HS-27A (cell line): ENCODE data around the gene C6orf120.
A peak's percentile ranks its signal among the peaks of the same experiment; 100 is the strongest.

Source experiments
- DNase-seq: peaks from one replicate; pipeline ENCODE4 v3.0.0-alpha.2; 2012; ENCODE audit warnings: low read depth, missing footprints

The C6orf120 gene

DNA sequence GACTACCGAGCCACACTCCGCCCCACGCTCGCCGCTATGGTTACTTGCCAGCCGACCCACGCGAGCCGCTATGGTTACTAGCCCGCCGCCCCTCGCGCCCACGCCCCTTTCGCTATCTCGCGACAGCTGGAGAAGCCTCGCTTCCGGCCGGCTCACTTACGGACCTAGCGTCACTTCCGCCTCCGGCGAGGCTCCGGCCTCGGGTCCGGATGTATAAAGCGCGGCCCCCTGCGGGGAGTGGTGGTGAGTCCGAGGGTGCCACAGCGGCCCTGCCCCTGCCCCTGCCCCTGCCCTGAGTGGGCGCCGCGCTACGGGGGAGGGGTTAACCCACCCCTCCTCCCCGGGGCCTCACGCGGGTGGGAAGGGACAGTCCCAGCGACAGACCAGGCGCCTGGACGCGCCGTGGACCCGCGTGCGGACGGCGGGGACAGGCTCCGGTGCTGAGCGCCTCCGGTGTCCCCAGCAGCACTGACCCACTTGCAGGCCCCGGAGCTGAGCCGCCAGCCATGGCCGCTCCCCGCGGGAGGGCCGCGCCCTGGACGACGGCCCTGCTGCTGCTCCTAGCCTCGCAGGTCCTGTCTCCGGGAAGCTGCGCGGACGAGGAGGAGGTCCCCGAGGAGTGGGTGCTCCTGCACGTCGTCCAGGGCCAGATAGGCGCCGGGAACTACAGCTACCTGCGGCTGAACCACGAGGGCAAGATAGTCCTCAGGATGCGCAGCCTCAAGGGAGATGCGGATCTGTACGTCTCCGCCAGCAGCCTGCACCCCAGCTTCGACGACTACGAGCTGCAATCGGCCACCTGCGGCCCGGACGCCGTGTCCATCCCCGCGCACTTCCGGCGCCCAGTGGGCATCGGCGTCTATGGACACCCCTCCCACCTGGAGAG is at the start of gene C6orf120, which contains the start of gene WDR27:
C6orf120 (plus strand) TSS at position 173 of the 886 bp plus-strand sequence; CDS start at position 507, 334 bp downstream.
WDR27 (minus strand) TSS at position 76 of the 886 bp plus-strand sequence. CDS start 13,024 bp downstream, outside the sequence.
- DNase-seq = peak; percentile 90

DNA sequence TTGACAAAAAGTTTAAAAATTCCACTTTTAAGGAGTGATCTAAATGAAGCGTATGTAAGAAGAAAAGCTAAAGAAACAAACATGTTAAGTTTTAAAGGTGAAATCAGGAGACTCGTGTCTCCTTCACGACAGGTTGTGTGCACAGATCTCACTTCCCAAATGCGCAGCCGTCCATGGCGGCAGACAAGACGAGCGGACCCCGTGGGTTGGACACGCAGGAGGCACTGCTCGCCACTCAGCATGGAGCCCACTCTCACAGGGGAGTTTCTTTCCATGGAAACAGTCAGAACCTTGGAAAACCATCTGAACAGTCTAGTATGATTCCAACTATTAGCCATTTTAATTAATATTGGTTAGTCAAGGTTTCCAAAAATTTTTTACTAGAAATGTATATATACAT is 49.0 kb upstream of the C6orf120 start:
- no peak for DNase-seq

GRCh38 chr6:169653691-169654090 is 48.2 kb upstream of the C6orf120 start:
- DNase-seq = no peak

GRCh38 chr6:169654598-169655391 is 47.1 kb upstream of the C6orf120 start:
- peak; percentile 26 for DNase-seq

- DNase-seq = no peak
Measured at GRCh38 chr6:169656546-169657283, 45.2 kb upstream of the C6orf120 start.

- no peak for DNase-seq
Measured at GRCh38 chr6:169657284-169657610, 44.7 kb upstream of the C6orf120 start.

DNA sequence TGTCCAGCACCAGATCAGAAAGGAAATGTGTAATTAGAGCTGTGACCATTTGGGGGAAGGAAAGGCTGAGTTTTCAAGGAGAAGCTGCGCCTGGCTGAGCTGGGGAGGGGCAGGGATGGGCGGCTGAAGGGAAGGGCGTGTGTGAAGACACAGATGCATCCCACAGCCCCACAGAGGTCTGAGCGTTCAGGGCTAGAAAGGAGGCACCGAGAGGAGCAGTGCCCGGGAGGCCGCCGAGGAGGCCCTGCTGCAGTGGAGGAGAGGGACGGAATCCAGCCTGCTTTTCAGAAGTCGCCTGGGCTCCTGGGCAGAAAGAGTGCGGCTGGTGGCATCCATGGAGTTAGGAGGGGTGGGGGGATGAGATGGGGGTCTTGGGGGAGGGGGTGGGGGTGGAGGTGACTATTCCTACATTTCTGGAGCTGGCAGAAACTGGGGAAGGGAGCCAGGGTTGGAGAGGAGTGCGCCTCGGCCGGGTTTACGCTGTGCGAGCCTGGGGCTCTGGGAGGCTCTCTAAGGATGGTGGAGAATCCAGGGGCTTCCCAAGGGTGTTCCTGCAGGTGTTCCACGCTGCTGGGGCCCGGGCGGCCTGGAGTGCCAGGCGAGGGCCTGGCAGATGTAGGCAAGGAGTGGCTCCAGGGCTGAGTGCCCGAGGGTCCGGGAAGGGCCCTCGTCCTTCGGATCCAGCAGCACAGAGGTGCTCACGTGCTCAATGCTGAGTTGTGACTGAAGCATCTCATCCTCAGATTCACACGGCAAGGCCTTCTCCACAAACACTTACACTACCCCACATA is 41.9 kb upstream of the C6orf120 start:
- DNase-seq = no peak

DNA sequence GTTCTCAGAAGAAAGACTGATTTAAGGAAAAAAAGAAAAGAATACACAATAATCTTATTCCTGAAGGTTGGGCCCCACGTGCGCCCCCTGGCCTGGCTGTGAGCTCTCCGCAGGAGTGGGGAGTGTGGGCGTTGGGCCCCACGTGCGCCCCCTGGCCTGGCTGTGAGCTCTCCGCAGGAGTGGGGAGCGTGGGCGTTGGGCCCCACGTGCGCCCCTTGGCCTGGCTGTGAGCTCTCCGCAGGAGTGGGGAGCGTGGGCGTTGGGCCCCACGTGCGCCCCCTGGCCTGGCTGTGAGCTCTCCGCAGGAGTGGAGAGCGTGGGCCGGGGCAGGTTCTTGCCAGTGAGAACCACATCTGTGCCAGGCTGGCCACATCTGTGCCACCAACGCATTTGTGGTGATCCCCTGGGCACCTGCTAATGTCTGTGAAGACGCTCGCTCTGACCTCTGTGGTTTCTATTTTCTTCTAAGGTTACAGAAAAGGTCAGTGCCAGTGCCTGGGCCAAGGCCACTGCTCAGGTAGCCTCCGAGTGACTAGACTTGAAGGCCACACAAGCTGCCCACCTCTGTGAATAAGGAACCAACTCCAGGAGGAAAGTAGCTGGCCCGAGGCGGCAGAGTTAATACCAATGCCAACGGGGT is 41.1 kb upstream of the C6orf120 start:
- DNase-seq = no peak

DNA sequence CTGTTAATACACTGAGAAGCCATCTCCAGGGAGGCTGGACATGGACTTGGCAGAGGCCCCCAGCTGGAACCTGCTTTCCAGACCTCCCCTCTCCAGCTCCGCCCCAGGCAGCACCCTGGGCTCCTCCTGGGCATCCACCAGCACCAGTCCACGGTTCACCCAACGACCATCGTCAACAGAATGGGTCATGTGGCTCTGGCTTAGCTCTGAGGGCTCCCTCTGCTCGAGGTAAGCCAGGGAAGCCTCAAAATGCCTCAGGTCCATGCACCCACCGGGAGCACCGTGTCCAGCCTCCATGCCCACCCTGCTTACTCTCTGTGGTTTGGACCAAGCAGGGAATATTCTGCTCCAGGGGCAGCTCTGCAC is 40.6 kb upstream of the C6orf120 start:
- no peak for DNase-seq

DNA sequence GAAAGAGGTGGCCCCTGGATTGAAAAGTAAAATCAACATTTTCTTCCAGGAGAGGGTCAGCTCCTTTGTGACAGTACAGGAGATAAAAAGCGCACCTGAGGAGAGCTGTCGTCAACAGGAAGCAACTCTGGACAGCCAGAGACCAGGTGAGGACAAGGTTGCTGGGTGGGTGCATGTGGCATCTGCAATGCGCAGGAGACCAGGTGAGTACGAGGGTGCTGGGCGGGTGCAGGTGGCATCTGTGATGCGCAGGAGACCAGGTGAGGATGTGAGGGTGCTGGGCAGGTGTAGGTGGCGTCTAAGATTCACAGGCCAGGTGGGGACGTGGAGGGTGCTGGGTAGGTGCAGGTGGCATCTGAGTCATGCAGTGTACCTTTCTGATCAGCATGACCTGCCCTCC is 38.5 kb upstream of the C6orf120 start:
- no peak for DNase-seq

DNA sequence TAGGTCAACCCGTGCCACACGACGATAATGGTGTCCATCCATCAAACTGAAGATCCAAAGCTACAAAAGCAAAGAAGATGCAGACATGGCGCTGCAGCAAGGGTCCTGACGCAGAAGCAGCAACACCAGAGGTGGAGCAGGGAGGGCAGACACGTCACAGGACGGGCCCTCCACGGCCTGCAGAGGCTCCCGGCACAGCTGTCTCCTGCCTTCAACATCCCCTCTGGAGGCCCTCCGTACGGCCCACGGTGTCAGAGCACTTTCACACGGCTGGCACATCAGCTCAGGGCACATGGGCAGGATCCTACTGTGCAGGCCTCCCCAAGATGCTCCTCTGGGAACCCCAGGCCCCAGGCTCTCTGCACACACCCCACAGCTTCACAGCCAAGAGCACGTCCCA is 37.7 kb upstream of the C6orf120 start:
- no peak for DNase-seq

- DNase-seq = no peak
Measured at GRCh38 chr6:169665289-169665688, 36.6 kb upstream of the C6orf120 start.

GRCh38 chr6:169666441-169666840 is 35.5 kb upstream of the C6orf120 start:
- DNase-seq = no peak

GRCh38 chr6:169667716-169668115 is 34.2 kb upstream of the C6orf120 start:
- no peak for DNase-seq

DNA sequence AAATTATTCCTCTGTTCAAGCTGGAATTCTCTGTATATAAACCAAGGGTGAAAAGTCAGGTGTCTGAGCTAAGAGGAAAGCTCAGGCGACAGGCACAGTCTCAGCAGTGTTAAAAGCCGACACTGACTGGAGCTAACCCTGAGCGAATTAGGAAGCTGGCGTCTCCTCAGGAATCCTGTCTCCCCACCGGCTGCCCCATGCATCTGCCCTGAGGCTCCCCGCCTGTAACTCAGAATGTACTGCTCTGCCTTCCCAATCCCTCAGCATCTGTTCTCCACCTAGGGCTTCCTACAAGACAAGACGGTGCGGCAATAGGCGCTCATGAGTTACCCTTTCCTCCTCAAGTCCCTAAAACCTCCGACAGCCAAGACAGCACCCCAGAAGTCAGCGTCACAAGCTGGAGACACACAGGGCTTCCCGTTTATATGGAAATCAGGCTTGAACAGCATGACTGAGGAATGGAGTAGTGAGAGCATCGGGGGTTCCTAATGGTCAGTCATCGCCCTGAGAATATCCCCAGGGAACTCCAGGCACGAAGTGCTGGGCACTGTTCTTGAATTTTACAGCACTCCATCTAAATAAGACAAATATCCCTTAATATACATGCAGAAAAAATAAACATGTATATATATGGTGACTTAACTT is 33.6 kb upstream of the C6orf120 start:
- no peak for DNase-seq

DNA sequence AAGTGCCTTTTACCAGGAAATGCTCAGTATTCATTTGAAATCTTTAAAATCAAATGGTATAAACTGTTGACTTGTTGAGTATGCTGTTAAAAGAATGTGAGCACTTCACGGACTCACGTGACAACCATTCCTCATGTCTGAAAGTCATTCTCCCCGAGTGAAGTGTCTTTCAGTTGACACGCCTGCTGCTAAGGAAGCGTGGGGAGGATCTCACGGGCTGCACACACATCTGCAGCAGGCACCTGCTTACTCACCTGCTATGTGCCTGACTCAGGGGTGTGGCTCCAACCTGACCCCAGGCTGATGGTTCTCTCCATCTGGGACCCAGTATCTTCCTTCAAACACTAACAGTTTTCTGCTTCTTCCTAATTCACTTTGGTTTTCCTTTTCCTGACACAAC is 32.8 kb upstream of the C6orf120 start:
- no peak for DNase-seq

- DNase-seq = no peak
Measured at GRCh38 chr6:169669889-169670288, 32.0 kb upstream of the C6orf120 start.

GRCh38 chr6:169671563-169671962 is 30.4 kb upstream of the C6orf120 start:
- no peak for DNase-seq

DNA sequence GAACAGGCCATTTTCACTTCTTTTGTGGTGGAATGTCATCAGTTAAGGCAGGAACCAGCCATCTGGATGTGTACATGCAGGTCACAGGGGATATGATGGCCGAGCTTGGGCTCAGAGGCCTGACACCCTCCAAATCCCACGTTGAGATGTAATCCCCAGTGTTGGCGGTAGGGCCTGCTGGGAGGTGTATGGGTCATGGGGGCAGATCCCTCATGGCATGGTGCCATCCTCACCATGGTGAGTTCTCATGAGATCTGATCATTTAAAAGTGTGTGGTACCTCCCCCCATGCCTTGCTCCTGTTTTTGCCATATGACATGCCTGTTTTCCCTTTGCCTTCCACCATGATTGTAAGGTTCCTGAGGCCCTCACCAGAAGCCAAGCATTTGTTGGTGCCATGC is 26.9 kb upstream of the C6orf120 start:
- no peak for DNase-seq

DNA sequence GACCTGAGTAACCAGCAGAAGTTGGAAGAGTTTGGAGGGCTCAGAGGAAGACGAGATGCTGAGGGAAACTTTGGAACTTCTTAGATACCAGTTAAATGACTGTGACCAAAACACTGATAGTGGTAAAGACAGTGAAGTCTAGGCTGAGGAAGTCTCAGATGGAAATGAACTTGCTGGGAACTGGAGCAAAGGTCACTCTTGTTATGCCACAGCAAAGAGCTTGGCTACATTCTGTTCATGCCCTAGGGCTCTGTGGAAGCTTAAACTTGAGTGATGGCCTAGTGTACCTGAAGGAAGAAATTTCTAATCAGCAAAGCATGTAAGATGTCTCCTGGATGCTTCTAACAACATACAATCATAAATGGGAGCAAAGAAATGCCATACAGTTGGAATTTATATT is 24.8 kb upstream of the C6orf120 start:
- DNase-seq = no peak

DNA sequence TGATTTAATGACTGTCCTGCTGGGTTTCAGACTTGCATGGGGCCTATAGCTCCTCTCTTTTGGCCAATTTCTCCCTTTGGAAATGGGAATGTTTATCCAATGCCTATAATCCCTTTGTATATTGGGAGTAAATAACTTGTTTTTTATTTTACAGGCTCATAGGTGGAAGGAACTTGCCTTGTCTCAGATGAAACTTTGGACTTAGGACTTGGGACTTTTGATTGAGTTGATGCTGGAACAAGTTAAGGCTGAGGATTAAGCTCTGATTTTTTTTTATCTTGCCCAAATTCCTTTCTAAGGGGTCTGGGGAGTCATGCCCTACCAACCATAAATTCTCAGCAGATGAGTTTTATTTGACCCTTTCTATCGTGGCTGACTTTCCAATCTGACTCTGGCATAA is 23.6 kb upstream of the C6orf120 start:
- no peak for DNase-seq
